HEK293T (cell line): Measurements from ENCODE around the gene ARHGAP6.

ENCODE experiments used
- BHLHE40 ChIP-seq: fragments of 450-650 bp; IDR thresholded peaks from 2 replicates; pipeline ENCODE4 v1.6.1; 2016; ENCODE audit warnings: mild to moderate bottlenecking, moderate library complexity, borderline replicate concordance
- ELF4 ChIP-seq: fragments of 450-650 bp; IDR thresholded peaks from 2 replicates; pipeline ENCODE4 v1.6.1; 2017; ENCODE audit warnings: antibody characterized with exemption
- FOXA1 ChIP-seq: fragments of 450-650 bp; IDR thresholded peaks from 2 replicates; pipeline ENCODE4 v1.6.1; 2016; ENCODE audit warnings: mild to moderate bottlenecking
- SUZ12 ChIP-seq: fragments of 450-650 bp; IDR thresholded peaks from 2 replicates; pipeline ENCODE4 v1.6.1; 2016; ENCODE audit warnings: mild to moderate bottlenecking
- TF ChIP-seq, protein P1 (sequence below): fragments of 450-650 bp; IDR thresholded peaks from 2 replicates; pipeline ENCODE4 v1.6.1; 2016

DNA sequence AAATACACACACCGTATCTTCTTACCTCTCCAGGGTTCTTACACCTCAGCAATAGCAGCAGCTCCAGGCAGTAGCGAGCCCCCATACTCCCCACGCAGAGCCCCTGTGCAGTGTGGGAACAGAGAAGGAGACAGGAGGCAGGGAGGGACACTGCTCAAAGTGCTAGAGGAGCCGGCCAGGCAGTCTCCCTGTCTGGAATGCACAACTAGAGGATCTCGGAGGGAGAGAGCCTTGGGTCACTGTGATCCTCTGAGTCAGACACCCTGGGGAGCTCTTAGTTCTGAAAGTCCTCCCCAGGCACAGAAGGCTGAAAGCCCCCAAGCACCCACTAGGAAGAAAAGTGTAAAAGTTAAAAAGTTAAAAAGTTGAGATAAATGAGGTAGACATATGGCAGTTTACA is 356.5 kb downstream of the ARHGAP6 start:
- TF ChIP-seq FOXA1 (no peak), BHLHE40 (no peak), ELF4 (no peak), SUZ12 (no peak)
- TF ChIP-seq, protein P1, sequence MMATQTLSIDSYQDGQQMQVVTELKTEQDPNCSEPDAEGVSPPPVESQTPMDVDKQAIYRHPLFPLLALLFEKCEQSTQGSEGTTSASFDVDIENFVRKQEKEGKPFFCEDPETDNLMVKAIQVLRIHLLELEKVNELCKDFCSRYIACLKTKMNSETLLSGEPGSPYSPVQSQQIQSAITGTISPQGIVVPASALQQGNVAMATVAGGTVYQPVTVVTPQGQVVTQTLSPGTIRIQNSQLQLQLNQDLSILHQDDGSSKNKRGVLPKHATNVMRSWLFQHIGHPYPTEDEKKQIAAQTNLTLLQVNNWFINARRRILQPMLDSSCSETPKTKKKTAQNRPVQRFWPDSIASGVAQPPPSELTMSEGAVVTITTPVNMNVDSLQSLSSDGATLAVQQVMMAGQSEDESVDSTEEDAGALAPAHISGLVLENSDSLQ: no peak
